ENCODE data around the gene HSBP1L1. TPM values are rescaled to one million over a fixed set of nuclear protein-coding genes. Genes with fewer than 3 reads are reported as not detected.
"Not testable (repeated sequence)": the region's sequence is repeated elsewhere in the genome, so short reads cannot be mapped to it uniquely, and the experiment has no call there.

HSBP1L1 gene
- total RNA-seq, 1 donor from 2014 or later: 44.7 TPM

DNA sequence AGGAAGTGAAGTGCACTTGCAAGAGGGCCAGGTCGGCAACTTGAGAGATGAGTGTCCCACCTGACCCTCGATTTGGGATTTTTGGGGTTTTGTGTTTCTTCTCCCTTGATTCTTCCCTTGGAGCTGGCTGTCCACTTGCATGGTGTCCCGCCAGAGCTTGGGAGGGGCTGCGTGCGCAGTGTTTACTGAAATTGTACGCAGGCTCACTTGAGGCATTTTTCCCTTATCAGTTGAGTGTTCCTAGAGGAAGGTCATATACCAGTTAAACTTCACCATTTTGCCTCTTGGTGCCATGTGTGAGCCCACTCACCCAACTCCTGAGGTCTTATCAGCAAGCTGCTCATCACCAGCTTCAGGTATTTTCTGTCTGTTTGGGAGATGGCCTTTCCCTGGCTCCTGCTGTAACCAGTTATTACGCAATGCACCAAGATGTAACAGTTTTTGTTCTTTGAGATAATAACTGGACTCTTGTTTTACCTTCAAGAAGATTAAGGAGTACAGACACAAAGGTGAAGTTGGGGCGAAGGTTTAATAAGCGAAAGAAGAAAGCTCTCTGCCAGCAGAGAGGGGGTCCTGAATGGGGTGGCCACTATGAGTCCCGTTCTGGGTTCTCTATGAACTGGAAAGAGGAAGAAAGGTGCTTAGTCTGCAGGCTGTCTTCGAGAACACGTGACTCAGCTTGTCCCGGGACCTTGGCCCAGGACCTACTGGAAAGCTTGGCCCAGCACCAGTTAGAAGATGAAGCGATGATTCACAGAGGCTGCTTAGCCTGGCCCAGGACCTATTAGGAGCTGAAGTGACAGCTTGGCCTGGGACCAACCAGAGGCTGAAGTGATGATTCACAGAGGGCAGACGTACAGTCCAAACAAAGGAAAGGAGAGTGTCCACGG lies 45.5 kb downstream of the HSBP1L1 start:
- H3K4me3 ChIP-seq (ENCODE audit: low read depth, low read length): peak overlapping the region; percentile 25
- no peak for TF ChIP-seq CTCF (conservative IDR thresholded peaks at IDR 0.05; ENCODE audit: low read depth, low read length)
- DNase-seq (ENCODE audit: low read depth): peak; percentile 91

DNA sequence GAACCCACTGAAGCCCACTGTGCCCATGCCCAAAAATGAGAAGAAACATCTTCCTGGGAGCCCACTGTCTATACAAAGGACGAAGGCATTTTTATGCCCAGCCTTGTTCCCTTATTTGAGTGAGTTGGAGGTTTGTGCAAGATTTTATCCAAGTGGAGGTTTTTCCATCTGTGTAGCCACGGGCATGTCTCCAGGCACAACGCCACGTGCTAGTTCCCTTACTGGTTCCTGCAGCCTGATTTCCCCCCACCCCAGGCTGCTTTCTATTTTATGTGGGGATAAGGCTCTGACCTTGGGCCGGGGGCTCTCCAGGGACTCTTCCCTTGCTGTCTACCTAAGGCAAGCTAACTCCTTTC lies 46.1 kb downstream of the HSBP1L1 start:
- H3K4me3 ChIP-seq (ENCODE audit: low read depth, low read length): peak overlapping the region; percentile 25
- TF ChIP-seq CTCF (conservative IDR thresholded peaks at IDR 0.05; ENCODE audit: low read depth, low read length): no peak
- DNase-seq (ENCODE audit: low read depth): no peak

DNA sequence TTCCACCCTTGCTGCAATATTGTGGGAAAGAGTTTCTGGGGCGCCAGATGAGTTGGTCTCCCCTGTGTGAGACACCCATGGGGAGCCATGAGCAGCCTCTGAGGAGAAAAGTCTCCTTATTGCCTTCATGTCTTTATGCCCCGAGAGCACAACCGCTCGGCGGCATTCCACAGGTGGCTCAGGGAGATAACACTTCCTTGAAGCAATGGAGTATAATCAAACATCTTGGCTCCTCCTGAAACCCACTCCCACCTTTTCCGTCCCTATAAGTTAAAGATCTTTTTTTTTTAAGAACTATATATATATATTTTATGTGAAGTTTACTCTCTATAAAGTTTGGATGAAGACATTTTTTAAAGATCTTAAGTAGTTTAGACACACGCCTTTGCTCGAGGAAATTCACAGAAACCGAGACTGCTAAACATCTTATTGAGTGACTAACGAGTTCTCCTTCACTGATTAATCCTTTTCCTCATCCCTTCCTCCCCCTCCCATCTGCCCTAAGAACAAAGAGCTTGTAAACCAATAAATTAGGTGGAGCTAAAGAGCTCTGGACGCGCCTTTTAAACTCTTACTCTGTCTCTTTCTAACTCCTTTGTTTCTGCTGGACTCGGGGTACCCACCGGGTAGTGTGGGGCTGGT lies 47.2 kb downstream of the HSBP1L1 start:
- DNase-seq (ENCODE audit: low read depth); H3K4me3 ChIP-seq (ENCODE audit: low read depth, low read length): not testable (repeated sequence)

DNA sequence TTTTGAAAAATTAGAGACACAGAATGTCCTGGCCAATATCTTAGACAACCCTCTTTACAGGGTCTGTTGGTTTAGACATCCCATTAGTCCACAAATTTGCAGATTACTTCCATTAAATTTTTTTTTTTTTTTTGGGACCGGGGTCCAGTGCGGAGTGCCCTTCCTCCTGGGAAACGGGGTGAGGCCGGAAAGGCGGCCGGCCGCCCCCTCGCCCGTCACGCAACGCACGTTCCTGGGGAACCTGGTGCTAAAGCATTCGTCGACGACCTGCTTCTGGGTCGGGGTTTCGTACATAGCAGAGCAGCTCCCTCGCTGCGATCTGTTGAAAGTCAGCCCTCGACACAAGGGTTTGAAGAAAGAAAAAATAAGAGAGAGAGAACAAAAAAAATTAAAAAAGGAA lies 48.3 kb downstream of the HSBP1L1 start:
- H3K4me3 ChIP-seq (ENCODE audit: low read depth, low read length): no peak overlapping the region
- no peak for DNase-seq (ENCODE audit: low read depth)
- no peak for TF ChIP-seq CTCF (conservative IDR thresholded peaks at IDR 0.05; ENCODE audit: low read depth, low read length)

Other genes with a start within 250 kb of the HSBP1L1 start
- gene KCNG2, start 166.7 kb upstream of the HSBP1L1 start, total RNA-seq: not detected in 2 replicates
- 28.1 and 41.7 TPM in 2 replicates for gene SLC66A2, start 13.0 kb upstream of the HSBP1L1 start, total RNA-seq
- 84.7 and 97.9 TPM in 2 replicates for gene TXNL4A, start 23.9 kb downstream of the HSBP1L1 start, total RNA-seq
- gene RBFA, start 69.8 kb downstream of the HSBP1L1 start, total RNA-seq: 41.5 and 65.2 TPM in 2 replicates
- 19.4 and 22.7 TPM in 2 replicates for gene ADNP2, start 144.6 kb downstream of the HSBP1L1 start, total RNA-seq